Measurements from ENCODE around the gene KLK4. TPM values are rescaled to one million over a fixed set of nuclear protein-coding genes. Genes with fewer than 3 reads are reported as not detected.

KLK4 gene
- total RNA-seq, 1 experiment from 2014 or later = 0.84 TPM

DNA sequence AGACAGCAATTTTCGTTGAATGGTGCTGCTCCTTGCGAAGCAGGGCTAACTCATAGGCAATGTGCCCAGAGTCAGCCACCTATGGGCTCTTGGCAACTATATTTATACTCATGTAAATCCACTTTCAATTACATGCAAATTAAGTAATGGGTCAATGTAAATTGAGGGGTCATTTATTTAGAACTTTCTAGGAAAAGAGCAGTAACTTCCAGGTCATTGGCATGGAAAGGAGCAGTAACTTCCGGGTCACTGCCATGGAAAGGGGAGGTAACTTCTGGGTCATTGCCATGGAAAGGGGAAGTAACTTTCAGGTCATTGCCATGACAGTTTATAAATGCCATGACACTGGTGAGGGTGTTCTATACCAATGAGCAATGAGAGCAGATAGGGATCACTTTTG lies 11.6 kb downstream of the KLK4 start (continued):
- TF ChIP-seq, protein P1, sequence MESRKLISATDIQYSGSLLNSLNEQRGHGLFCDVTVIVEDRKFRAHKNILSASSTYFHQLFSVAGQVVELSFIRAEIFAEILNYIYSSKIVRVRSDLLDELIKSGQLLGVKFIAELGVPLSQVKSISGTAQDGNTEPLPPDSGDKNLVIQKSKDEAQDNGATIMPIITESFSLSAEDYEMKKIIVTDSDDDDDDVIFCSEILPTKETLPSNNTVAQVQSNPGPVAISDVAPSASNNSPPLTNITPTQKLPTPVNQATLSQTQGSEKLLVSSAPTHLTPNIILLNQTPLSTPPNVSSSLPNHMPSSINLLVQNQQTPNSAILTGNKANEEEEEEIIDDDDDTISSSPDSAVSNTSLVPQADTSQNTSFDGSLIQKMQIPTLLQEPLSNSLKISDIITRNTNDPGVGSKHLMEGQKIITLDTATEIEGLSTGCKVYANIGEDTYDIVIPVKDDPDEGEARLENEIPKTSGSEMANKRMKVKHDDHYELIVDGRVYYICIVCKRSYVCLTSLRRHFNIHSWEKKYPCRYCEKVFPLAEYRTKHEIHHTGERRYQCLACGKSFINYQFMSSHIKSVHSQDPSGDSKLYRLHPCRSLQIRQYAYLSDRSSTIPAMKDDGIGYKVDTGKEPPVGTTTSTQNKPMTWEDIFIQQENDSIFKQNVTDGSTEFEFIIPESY (IDR thresholded peaks at IDR 0.05; ENCODE audit: extremely low read depth, insufficient replicate concordance, low read length) = no peak
- TF ChIP-seq ZFX (IDR thresholded peaks at IDR 0.05) (no peak), POLR2AphosphoS5 (IDR thresholded peaks at IDR 0.05; ENCODE audit: low read depth, low read length) (no peak)
- TF ChIP-seq, protein P2, sequence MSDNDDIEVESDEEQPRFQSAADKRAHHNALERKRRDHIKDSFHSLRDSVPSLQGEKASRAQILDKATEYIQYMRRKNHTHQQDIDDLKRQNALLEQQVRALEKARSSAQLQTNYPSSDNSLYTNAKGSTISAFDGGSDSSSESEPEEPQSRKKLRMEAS (IDR thresholded peaks at IDR 0.05) = no peak

DNA sequence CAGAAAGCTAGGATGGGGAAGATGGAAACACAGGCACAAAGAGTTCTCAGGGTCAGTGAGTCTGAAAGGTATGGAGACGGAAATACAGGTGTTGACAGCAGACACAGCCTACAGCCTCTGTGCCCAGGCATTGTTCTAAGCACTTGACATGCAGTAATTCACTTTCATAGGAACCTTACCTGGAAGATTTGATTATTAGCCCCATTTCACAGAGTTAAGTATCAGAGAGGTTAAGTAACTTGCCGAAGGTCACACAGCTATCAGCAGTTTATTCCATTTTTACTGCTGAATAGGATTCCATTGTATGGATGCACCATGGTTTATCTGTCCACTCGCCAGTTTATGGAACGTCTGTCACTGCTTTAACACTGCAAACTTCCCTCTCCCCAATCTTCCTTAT lies 13.2 kb downstream of the KLK4 start:
- Histone ChIP-seq H3K36me3 (ENCODE audit: control insufficient read depth in 1 of 2, insufficient read depth in 2 of 2, low read length in 2 of 2) (no peaks in the 10 kb centered on the region), H3K79me2 (ENCODE audit: insufficient read depth, low read length) (no peaks in the 10 kb centered on the region), H3K27me3 (ENCODE audit: insufficient read depth, low read length) (no peaks in the 10 kb centered on the region), H2AFZ (ENCODE audit: low read depth, low read length, poor library complexity, severe bottlenecking) (peak overlapping the region; percentile 71), H4K20me1 (ENCODE audit: insufficient read depth) (no peaks in the 10 kb centered on the region), H3K4me1 (ENCODE audit: control insufficient read depth in 1 of 2, insufficient read depth in 2 of 2, low read length in 2 of 2) (peaks cover 4 to 15% of the 10 kb centered on the region in 2 experiments; a peak in 3 of 4 replicates), H3K4me2 (ENCODE audit: low read length) (no peak overlapping the region), H3K9me2 (ENCODE audit: insufficient read depth) (no peaks in the 10 kb centered on the region), H3K4me3 (replicated peaks in 1 of 2; ENCODE audit: low read depth in 1 of 2, low read length in 2 of 2) (no peak overlapping the region), H3K27ac (ENCODE audit: low read depth, low read length) (no peak overlapping the region), H3K9me3 (ENCODE audit: control insufficient read depth in 1 of 2, insufficient read depth in 1 of 2, low read depth in 1 of 2, low read length in 2 of 2) (no peaks in the 10 kb centered on the region), H3K9ac (ENCODE audit: low read length) (no peak overlapping the region)
- BruUV-seq (replicated peaks) = no TSS peak
- intact Hi-C loops (cut with micrococcal nuclease) = no loop called here
- DNase-seq (ENCODE audit: low read depth, low spot score) (no peak), ATAC-seq (no peak)
- ChIA-PET CTCF (interaction anchor here (1.1 kb wide), 1 partner anchor 119 kb away, joined by 4 read pairs; no protein-coding TSS in a partner anchor), RAD21 (ENCODE audit: low non-redundant PET in 1 of 2, low total read pairs in 2 of 2, uncharacterized antibody in 2 of 2, unreplicated experiment in 2 of 2) (no interaction called here), POLR2A (interaction anchor here (1.4 kb wide), 1 partner anchor 93 kb away, joined by 3 read pairs; no protein-coding TSS in a partner anchor)
- no peak for TF ChIP-seq FOSL1 (IDR thresholded peaks at IDR 0.05; ENCODE audit: low read depth)
- TF ChIP-seq SRF (IDR thresholded peaks at IDR 0.05; ENCODE audit: low read depth) = no peak
- no peak for TF ChIP-seq CEBPB (IDR thresholded peaks at IDR 0.05; ENCODE audit: low read depth)
- TF ChIP-seq RAD21 (IDR thresholded peaks at IDR 0.05; ENCODE audit: low read depth) = no peak
- no peak for TF ChIP-seq YY1 (IDR thresholded peaks at IDR 0.05; ENCODE audit: extremely low read depth, insufficient replicate concordance, low read depth, low read length)
- no peak for TF ChIP-seq JUND (IDR thresholded peaks at IDR 0.05)
- no peak for TF ChIP-seq EGR1 (IDR thresholded peaks at IDR 0.05; ENCODE audit: low read depth)
- TF ChIP-seq POLR2A (IDR thresholded peaks at IDR 0.05; ENCODE audit: borderline replicate concordance, extremely low read depth, insufficient read depth, insufficient read length) = no peak
- TF ChIP-seq SP1 (IDR thresholded peaks at IDR 0.05; ENCODE audit: low read depth) = no peak
- TF ChIP-seq, protein P1 (IDR thresholded peaks at IDR 0.05; ENCODE audit: extremely low read depth, insufficient replicate concordance, low read length) = no peak
- no peak for TF ChIP-seq TCF7L2 (IDR thresholded peaks at IDR 0.05; ENCODE audit: borderline replicate concordance, extremely low read depth, insufficient read depth, insufficient read length)
- TF ChIP-seq, protein P2 (IDR thresholded peaks at IDR 0.05) = no peak
- TF ChIP-seq CBX3 (IDR thresholded peaks at IDR 0.05; ENCODE audit: low read depth) = no peak
- TF ChIP-seq, protein P3, sequence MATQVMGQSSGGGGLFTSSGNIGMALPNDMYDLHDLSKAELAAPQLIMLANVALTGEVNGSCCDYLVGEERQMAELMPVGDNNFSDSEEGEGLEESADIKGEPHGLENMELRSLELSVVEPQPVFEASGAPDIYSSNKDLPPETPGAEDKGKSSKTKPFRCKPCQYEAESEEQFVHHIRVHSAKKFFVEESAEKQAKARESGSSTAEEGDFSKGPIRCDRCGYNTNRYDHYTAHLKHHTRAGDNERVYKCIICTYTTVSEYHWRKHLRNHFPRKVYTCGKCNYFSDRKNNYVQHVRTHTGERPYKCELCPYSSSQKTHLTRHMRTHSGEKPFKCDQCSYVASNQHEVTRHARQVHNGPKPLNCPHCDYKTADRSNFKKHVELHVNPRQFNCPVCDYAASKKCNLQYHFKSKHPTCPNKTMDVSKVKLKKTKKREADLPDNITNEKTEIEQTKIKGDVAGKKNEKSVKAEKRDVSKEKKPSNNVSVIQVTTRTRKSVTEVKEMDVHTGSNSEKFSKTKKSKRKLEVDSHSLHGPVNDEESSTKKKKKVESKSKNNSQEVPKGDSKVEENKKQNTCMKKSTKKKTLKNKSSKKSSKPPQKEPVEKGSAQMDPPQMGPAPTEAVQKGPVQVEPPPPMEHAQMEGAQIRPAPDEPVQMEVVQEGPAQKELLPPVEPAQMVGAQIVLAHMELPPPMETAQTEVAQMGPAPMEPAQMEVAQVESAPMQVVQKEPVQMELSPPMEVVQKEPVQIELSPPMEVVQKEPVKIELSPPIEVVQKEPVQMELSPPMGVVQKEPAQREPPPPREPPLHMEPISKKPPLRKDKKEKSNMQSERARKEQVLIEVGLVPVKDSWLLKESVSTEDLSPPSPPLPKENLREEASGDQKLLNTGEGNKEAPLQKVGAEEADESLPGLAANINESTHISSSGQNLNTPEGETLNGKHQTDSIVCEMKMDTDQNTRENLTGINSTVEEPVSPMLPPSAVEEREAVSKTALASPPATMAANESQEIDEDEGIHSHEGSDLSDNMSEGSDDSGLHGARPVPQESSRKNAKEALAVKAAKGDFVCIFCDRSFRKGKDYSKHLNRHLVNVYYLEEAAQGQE (IDR thresholded peaks at IDR 0.05; ENCODE audit: low read depth) = no peak
- TF ChIP-seq ZFX (IDR thresholded peaks at IDR 0.05) = no peak
- no peak for TF ChIP-seq EZH2phosphoT487 (IDR thresholded peaks at IDR 0.05; ENCODE audit: borderline replicate concordance)
- no peak for TF ChIP-seq ELF1 (IDR thresholded peaks at IDR 0.05; ENCODE audit: borderline replicate concordance, low read depth)
- TF ChIP-seq SIN3A (IDR thresholded peaks at IDR 0.05; ENCODE audit: low read depth) = no peak
